DMS114 treated with DMSO at 0.1 percent for 48 hours (cell line): ENCODE measurements around the gene GTF3C4.
"Not testable (repeated sequence)": the region's sequence is repeated elsewhere in the genome, so short reads cannot be mapped to it uniquely, and the experiment has no call there.

Experiments
- DNase-seq: peaks from one replicate; lab custom pipeline; 2025; ENCODE audit not compliant: unreplicated experiment; lab: John Stamatoyannopoulos, UW

GTF3C4 gene

DNA sequence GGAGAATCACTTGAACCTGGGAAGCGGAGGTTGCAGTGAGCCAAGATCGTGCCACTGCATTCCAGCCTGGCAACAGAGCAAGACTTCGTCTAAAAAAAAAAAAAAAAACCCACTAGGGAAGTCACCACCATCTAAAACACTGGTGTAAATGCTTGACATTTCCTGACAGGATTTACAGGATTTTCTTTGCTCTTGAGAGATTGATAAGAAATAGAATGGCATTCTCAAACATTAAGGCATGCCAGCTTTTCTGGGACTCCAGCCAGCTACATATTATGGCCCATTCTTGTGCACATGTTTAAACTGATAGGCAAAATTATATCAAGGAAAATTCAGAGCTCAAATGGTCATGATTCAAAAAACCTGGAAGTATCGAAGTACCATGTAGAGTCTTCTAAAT lies 28.7 kb downstream of the GTF3C4 start:
- DNase-seq: no peak

DNA sequence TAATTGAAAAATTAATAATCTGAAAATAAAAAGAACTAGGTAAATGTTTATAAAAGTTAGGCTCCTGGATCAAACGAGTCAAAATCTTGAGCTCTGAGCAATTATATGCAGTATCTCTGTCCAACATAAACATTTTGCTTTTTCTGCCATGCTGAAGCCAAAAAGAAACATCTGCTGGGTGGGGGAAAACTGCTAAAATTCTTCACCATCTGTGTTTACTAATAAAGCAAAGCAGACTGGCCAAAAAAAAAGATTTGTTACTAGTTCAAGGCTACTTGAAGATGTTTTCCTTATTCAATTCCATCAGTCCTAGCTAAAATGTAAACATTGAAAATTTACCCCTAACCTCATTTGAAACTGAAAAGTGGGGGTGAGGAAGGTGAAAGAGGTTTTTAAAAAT lies 29.7 kb downstream of the GTF3C4 start:
- no peak for DNase-seq

DNA sequence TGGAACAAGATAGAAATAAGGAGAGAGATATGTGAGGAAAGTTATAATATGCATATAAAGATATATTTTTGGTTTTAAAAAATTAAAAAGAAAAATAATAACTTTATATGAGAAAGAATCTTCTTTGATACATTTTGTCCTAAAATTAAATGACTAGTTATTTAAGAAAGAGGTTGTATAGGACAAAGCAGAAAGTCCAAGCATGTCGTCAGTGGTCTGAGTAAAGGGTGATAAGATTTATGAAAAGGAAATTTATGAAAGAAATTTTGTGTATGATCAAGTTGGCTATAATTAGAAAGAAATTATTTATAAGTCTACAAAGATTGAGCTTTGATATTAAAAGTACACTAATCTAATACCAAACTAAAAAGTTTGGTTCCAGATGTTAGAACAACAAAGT lies 32.0 kb downstream of the GTF3C4 start:
- DNase-seq: no peak

GRCh38 chr9:132703336-132703735 lies 33.1 kb downstream of the GTF3C4 start:
- no peak for DNase-seq

GRCh38 chr9:132708239-132708638 lies 38.0 kb downstream of the GTF3C4 start:
- no peak for DNase-seq

DNA sequence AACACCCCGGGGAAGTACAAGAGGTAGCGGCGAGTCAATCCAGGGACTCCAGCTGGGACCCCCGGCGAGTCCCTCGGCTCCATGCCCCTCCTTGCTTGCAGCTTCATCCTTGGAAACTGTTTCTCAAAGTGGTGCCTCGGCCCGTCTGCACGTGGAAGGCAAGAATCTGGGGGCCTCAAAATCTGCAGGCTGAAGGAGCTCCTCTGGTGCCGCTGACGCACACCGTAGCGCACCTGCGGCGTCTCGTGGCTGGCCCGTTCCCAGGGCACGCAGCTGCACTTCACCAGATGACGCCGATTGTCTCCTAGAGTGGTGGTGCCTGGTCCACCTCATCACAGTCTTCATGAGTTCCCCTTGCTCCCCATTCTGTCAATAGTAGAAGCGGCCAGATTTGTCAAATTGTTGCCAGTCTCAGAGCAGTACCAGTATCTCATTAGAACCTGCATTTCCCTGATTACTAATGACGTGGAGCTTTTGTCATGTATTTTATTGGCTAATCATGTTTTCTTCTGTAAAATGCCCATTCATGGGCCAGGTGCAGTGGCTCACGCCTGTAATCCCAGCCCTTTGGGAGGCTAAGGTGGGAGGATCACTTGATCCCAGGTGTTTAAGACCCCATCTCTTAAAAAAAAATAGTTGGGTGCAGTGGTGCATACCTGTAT lies 38.6 kb downstream of the GTF3C4 start:
- DNase-seq: no peak

DNA sequence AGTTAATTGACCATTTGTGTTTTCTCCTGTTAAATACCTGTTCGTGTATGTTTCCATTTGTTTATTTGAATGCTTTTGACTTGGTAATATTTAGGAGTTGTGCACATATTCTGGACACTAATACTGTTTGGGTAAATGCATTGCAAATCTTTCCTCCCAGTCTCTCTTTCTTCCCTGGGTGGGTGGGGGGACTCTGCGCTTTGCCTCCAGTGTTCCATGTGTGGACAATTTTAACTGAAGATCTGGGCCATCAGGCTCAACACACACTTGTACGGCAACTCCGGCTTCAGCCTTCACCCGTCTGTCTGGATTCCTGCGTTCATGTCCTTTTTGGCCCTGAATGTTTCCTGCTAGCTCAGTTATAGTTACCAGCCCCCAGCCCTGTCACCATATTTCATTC lies 40.1 kb downstream of the GTF3C4 start:
- no peak for DNase-seq

DNA sequence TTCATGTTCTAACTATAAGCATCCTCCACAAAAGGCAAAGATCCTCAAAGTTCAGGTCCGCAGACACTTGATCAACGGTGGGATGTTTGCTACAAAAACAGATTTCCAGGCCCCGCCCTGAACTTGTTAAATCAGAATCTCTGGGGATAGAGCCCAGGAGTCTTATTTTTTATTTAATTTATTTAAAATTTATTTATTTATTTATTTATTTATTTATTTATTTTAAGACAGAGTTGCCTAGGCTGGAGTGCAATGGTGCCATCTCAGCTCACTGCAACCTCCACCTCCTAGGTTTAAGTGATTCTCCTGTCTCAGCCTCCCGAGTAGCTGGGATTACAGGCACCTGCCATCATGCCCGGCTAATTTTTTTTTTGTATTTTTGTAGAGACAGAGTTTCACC lies 40.9 kb downstream of the GTF3C4 start:
- not testable (repeated sequence) for DNase-seq

DNA sequence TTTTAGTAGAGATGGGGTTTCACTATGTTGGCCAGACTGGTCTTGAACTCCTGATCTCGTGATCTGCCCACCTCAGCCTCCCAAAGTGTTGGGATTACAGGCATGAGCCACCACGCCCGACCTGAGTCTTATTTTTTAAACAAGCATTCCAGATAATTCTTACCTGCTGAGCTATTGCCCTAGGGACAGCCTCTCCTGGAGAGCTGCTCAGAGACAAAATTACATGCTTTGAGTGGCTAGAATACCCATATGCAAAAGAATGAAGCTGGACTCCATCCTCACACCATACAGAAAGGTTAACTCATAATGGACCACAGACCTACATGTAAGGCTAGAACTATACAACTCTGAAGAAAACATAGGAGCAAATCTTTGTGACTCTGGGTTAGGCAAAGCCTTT lies 41.6 kb downstream of the GTF3C4 start:
- DNase-seq: no peak

GRCh38 chr9:132712753-132713152 lies 42.5 kb downstream of the GTF3C4 start:
- DNase-seq: no peak

GRCh38 chr9:132716007-132716406 lies 45.7 kb downstream of the GTF3C4 start:
- no peak for DNase-seq

DNA sequence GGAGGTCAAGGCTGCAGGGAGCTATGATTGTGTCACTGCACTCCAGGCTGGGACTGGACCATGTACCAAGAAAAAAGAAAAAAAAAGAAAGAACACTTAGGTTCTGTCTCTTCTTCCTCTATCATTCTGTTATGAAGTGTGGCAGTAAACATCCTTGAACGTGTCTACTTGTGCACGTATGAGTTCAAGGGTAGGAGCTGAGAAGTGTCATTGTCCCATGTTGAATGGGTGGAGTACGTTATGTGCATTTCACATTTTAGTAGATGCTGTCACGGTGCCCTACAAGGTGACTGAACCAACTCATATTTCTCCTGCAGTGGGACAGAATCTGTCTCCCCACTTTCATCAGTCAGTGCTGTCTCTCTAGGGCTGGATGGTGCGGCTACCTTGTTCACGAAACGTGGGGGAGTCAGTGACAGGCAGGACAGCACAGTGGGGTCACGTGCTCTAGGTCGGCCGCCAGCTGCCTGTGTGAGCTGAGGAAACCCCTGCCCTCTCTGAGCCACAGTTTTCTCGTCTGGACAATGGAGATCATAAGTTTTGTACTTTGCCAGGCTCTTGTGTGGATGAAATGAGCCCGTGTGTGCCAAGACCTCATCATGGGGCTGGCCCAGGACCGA lies 47.2 kb downstream of the GTF3C4 start:
- no peak for DNase-seq

- not testable (repeated sequence) for DNase-seq
Measured at GRCh38 chr9:132718381-132718928, 48.2 kb downstream of the GTF3C4 start.

- DNase-seq: no peak
Measured at GRCh38 chr9:132721661-132722060, 51.4 kb downstream of the GTF3C4 start.

DNA sequence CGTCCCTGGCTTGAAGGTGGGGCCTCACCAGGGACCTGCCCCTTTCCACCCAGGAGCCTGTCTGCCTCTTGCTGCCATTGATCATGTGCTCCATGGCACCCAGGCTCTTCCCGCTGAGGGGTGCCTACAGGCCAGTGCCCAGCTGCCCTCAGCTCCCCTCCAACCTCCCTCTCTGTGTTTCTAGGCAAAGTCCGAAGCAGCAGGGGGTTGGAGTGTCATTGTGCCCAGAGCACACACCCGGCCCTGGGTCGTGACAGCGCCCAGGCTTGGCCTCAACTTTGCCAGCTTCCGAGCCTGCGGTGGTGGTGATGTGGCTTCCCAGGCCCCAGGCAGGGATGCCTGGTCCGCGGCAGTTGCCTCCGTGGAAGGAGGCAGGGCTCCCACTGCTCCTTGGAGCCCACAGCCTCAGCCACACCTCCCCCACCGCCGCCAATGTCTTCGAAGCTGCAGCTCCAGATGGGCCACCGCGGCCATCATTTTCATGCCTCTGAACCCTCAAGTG lies 52.4 kb downstream of the GTF3C4 start:
- no peak for DNase-seq

DNA sequence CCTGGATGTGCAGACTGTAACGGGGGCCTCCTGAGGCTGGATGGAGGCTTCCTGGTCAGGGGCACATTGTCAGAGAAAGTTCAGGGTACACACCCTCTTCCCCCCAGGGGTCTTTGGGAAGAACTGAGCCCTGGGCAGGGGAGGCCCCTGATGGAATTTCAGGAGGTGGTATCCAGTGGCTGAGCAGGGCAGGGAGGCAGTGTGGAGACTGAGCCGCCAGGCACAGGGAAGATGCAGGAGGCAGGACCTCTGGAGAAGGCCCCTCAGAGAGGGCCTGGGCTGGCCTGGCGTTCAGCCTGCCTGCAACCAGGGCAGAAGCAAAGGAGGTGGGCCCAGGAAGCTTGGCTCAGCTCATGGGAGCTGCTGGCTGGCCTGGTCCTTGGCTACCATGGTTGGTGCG lies 53.5 kb downstream of the GTF3C4 start:
- no peak for DNase-seq

DNA sequence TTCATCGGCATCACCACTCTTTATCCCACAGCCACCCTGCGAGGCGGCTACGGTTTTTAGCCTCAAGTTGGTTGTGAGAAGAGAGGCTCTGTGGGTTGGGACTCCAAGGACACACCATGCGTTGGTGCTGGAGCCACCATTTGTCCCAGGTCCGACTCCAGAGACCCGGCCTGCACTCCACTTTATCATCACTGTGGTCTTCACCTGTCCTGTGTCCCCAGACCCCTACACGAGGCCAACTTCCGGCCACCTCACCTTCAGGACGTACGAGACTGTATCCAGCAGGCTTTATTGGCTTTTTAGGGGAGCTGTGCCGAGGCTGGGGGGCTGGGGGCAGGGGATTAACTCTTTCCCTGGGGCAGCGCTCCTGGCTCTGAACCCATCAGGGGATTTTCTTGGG lies 55.0 kb downstream of the GTF3C4 start:
- DNase-seq: no peak

DNA sequence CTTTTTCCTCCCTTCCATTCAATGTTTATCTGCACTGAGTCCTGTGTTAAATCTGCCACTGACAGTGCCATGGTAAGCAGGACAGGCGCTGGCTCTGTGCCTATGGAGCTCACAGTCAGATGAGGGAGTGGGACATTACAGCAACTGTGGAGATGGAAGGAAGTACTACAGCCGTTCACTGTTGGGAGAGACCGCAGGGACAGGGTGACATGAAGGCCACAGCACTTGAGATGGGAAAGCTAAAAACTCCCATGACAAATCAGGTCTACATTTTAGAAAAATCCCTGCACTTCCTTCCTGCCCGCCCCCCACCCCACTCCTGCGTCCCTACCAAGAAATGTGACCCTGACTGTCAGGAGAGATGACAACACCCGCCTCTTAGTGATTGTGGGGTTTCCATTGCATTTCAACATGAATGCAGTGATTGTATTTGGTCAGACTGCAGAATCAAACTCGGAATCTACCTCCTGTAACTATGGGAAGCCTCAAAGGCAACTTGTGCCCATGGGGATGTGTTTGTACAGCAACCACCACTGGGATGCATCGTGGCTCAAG lies 56.4 kb downstream of the GTF3C4 start:
- DNase-seq: no peak

- DNase-seq: no peak
Measured at GRCh38 chr9:132728071-132728470, 57.8 kb downstream of the GTF3C4 start.

DNA sequence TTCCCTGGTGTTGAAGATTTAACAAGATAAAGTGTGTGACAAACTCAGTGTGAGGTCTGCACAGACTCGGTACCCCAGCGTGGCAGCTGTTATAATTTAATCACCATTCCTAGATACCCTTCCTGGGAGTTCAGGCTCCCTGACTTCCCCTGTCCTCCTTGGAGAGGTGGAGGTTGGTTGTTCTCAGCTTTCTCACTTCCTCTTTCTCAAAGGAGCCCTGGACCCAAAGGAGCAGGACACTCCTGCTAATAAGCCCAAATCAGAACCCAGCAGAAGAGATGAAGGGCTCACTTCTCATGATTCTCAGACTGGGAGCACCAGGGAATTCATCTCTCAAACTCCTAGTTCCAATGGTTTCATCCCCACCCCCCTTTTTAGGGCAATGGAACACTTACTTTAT lies 58.2 kb downstream of the GTF3C4 start:
- DNase-seq: no peak

DNA sequence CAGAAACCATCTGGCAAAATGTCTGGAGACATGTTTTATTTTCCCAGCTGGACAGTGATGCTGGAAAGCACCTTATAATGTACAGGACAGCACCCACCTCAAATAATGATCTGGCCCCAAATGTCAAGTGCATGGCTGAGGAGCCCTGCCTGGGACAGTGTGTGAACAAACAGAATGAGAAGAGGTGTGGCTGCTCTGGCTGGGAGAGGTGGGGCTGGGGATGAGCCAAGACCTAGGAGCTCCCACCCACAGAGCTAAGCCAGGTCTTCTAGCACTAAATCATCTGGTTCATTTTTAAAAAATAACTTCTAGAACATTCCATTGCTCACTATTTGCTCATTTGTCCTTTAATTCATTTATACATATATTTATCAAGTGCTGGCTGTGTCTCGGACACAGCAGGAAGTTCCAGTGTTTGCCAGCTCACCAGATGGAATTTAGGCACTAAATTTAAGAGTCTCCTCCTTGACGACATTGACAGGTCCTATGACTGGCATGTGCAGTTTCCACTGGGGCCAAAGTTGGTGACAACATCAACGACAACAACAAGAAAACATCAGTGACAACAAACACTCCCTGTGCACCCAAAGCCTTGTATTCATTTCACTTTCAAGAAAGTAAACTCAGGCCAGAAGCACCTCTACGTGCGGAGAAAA lies 59.1 kb downstream of the GTF3C4 start:
- no peak for DNase-seq
